Middle frontal gyrus (tissue), 1 donor: ENCODE results near the gene L3HYPDH.

Experiments
- DNase-seq: peaks from one replicate; pipeline ENCODE4 v3.0.0-alpha.2; 2015; ENCODE audit warnings: low spot score; ENCODE audit errors: extremely low spot score

L3HYPDH gene

GRCh38 chr14:59427653-59428580 is 56.3 kb downstream of the L3HYPDH start:
- no peak for DNase-seq

GRCh38 chr14:59425322-59425935 is 58.8 kb downstream of the L3HYPDH start:
- DNase-seq: no peak

GRCh38 chr14:59424341-59425071 is 59.7 kb downstream of the L3HYPDH start:
- DNase-seq: no peak
